ENCODE results near the gene TLL1.

Gene TLL1

GRCh38 chr4:165838575-165838974 lies 34.5 kb upstream of the TLL1 start:
- H3K79me1 ChIP-seq (ENCODE audit: low read length): no peaks in the 10 kb centered on the region
- no peak for DNase-seq
- WGBS (ENCODE audit: extremely low coverage, insufficient coverage, low lambda C conversion rate): no CpG with 5 or more reads among the region's 1 CpG
- no peak overlapping the region for H2AK5ac ChIP-seq (ENCODE audit: low read length)
- H4K5ac ChIP-seq (ENCODE audit: low read length): no peak overlapping the region
- H2BK120ac ChIP-seq (ENCODE audit: low read depth, low read length): no peak overlapping the region
- H3K36me3 ChIP-seq (ENCODE audit: control insufficient read depth, insufficient read depth, low read length): no peaks in the 10 kb centered on the region
- H3K27ac ChIP-seq (ENCODE audit: low read depth, low read length): no peak overlapping the region
- no peak overlapping the region for H3K4me2 ChIP-seq (ENCODE audit: low read length)
- H3K18ac ChIP-seq (ENCODE audit: low read length): no peak overlapping the region
- no peak overlapping the region for H3K23ac ChIP-seq (ENCODE audit: low read length)
- no peaks in the 10 kb centered on the region for H3K4me1 ChIP-seq (ENCODE audit: control insufficient read depth, low read depth, low read length)
- H2BK15ac ChIP-seq (replicated peaks; ENCODE audit: low read depth): no peak overlapping the region
- no peak overlapping the region for H3K4ac ChIP-seq (ENCODE audit: low read depth, low read length)
- no peak overlapping the region for H4K8ac ChIP-seq (ENCODE audit: low read depth, low read length)
- no peaks in the 10 kb centered on the region for H3K27me3 ChIP-seq (ENCODE audit: insufficient read depth, low read length, poor library complexity)
- H3K79me2 ChIP-seq (ENCODE audit: control insufficient read depth, insufficient read depth, low read length): no peaks in the 10 kb centered on the region
- no peak overlapping the region for H3K4me3 ChIP-seq (ENCODE audit: low read length)
- no peak overlapping the region for H3K9ac ChIP-seq (ENCODE audit: low read length)
- no peak overlapping the region for H3K56ac ChIP-seq (ENCODE audit: low read length)
- no peak overlapping the region for H2BK5ac ChIP-seq (ENCODE audit: low read length)

GRCh38 chr4:165839615-165840333 lies 33.3 kb upstream of the TLL1 start:
- H3K27me3 ChIP-seq (ENCODE audit: insufficient read depth, low read length, poor library complexity): no peaks in the 10 kb centered on the region
- WGBS (ENCODE audit: extremely low coverage, insufficient coverage, low lambda C conversion rate): no CpG with 5 or more reads among the region's 5 CpGs

GRCh38 chr4:165842684-165843083 lies 30.4 kb upstream of the TLL1 start:
- H2BK5ac ChIP-seq (ENCODE audit: low read length): no peak overlapping the region
- no peak overlapping the region for H4K8ac ChIP-seq (ENCODE audit: low read depth, low read length)
- no peak for DNase-seq
- no peaks in the 10 kb centered on the region for H3K79me2 ChIP-seq (ENCODE audit: control insufficient read depth, insufficient read depth, low read length)
- H3K56ac ChIP-seq (ENCODE audit: low read length): no peak overlapping the region
- H3K4me2 ChIP-seq (ENCODE audit: low read length): no peak overlapping the region
- no peak overlapping the region for H4K5ac ChIP-seq (ENCODE audit: low read length)
- no peaks in the 10 kb centered on the region for H3K4me1 ChIP-seq (ENCODE audit: control insufficient read depth, low read depth, low read length)
- no peak overlapping the region for H3K4ac ChIP-seq (ENCODE audit: low read depth, low read length)
- H2BK15ac ChIP-seq (replicated peaks; ENCODE audit: low read depth): no peak overlapping the region
- no peaks in the 10 kb centered on the region for H3K36me3 ChIP-seq (ENCODE audit: control insufficient read depth, insufficient read depth, low read length)
- H2BK120ac ChIP-seq (ENCODE audit: low read depth, low read length): no peak overlapping the region
- no peaks in the 10 kb centered on the region for H3K27me3 ChIP-seq (ENCODE audit: insufficient read depth, low read length, poor library complexity)
- no peak overlapping the region for H3K18ac ChIP-seq (ENCODE audit: low read length)
- no peak overlapping the region for H3K9ac ChIP-seq (ENCODE audit: low read length)
- H3K27ac ChIP-seq (ENCODE audit: low read depth, low read length): no peak overlapping the region
- no peak overlapping the region for H3K23ac ChIP-seq (ENCODE audit: low read length)
- H2AK5ac ChIP-seq (ENCODE audit: low read length): no peak overlapping the region
- H3K4me3 ChIP-seq (ENCODE audit: low read length): no peak overlapping the region
- H3K79me1 ChIP-seq (ENCODE audit: low read length): no peaks in the 10 kb centered on the region

More at GRCh38 chr4:165839615-165840333, 33.3 kb upstream of the TLL1 start:
- Histone ChIP-seq H2AK5ac (ENCODE audit: low read length) (no peak overlapping the region), H3K9ac (ENCODE audit: low read length) (no peak overlapping the region), H3K18ac (ENCODE audit: low read length) (no peak overlapping the region), H3K4ac (ENCODE audit: low read depth, low read length) (no peak overlapping the region), H3K79me1 (ENCODE audit: low read length) (no peaks in the 10 kb centered on the region), H3K79me2 (ENCODE audit: control insufficient read depth, insufficient read depth, low read length) (no peaks in the 10 kb centered on the region), H3K36me3 (ENCODE audit: control insufficient read depth, insufficient read depth, low read length) (no peaks in the 10 kb centered on the region), H3K23ac (ENCODE audit: low read length) (no peak overlapping the region), H3K4me3 (ENCODE audit: low read length) (no peak overlapping the region), H3K56ac (ENCODE audit: low read length) (no peak overlapping the region), H3K27ac (ENCODE audit: low read depth, low read length) (no peak overlapping the region), H4K8ac (ENCODE audit: low read depth, low read length) (no peak overlapping the region), H3K4me2 (ENCODE audit: low read length) (no peak overlapping the region), H2BK5ac (ENCODE audit: low read length) (no peak overlapping the region), H2BK15ac (replicated peaks; ENCODE audit: low read depth) (no peak overlapping the region), H4K5ac (ENCODE audit: low read length) (no peak overlapping the region), H2BK120ac (ENCODE audit: low read depth, low read length) (no peak overlapping the region), H3K4me1 (ENCODE audit: control insufficient read depth, low read depth, low read length) (no peaks in the 10 kb centered on the region)
- no peak for DNase-seq

- Histone ChIP-seq H3K27me3 (ENCODE audit: insufficient read depth, low read length, poor library complexity) (no peaks in the 10 kb centered on the region), H3K4me3 (ENCODE audit: low read length) (no peak overlapping the region), H2BK120ac (ENCODE audit: low read depth, low read length) (no peak overlapping the region), H3K9ac (ENCODE audit: low read length) (no peak overlapping the region), H4K8ac (ENCODE audit: low read depth, low read length) (no peak overlapping the region), H3K79me1 (ENCODE audit: low read length) (no peaks in the 10 kb centered on the region), H3K23ac (ENCODE audit: low read length) (no peak overlapping the region), H2BK5ac (ENCODE audit: low read length) (no peak overlapping the region), H3K56ac (ENCODE audit: low read length) (no peak overlapping the region), H3K4me2 (ENCODE audit: low read length) (no peak overlapping the region), H4K5ac (ENCODE audit: low read length) (no peak overlapping the region), H3K4ac (ENCODE audit: low read depth, low read length) (no peak overlapping the region), H3K4me1 (ENCODE audit: control insufficient read depth, low read depth, low read length) (no peaks in the 10 kb centered on the region), H3K18ac (ENCODE audit: low read length) (no peak overlapping the region), H3K36me3 (ENCODE audit: control insufficient read depth, insufficient read depth, low read length) (no peaks in the 10 kb centered on the region), H3K27ac (ENCODE audit: low read depth, low read length) (no peak overlapping the region), H2BK15ac (replicated peaks; ENCODE audit: low read depth) (no peak overlapping the region), H3K79me2 (ENCODE audit: control insufficient read depth, insufficient read depth, low read length) (no peaks in the 10 kb centered on the region), H2AK5ac (ENCODE audit: low read length) (no peak overlapping the region)
- WGBS (ENCODE audit: extremely low coverage, insufficient coverage, low lambda C conversion rate): no CpG with 5 or more reads among the region's 7 CpGs
- DNase-seq: no peak
Observed at GRCh38 chr4:165844161-165844560, 28.9 kb upstream of the TLL1 start.

- no peak overlapping the region for H3K27ac ChIP-seq (ENCODE audit: low read depth, low read length)
- H3K79me1 ChIP-seq (ENCODE audit: low read length): no peaks in the 10 kb centered on the region
- H3K4me2 ChIP-seq (ENCODE audit: low read length): no peak overlapping the region
- no peak overlapping the region for H3K18ac ChIP-seq (ENCODE audit: low read length)
- no peak overlapping the region for H4K5ac ChIP-seq (ENCODE audit: low read length)
- no peak overlapping the region for H3K4me3 ChIP-seq (ENCODE audit: low read length)
- no peak overlapping the region for H4K8ac ChIP-seq (ENCODE audit: low read depth, low read length)
- H2BK5ac ChIP-seq (ENCODE audit: low read length): no peak overlapping the region
- H2AK5ac ChIP-seq (ENCODE audit: low read length): no peak overlapping the region
- H2BK120ac ChIP-seq (ENCODE audit: low read depth, low read length): no peak overlapping the region
- H3K4ac ChIP-seq (ENCODE audit: low read depth, low read length): no peak overlapping the region
- WGBS (ENCODE audit: extremely low coverage, insufficient coverage, low lambda C conversion rate): no CpG with 5 or more reads among the region's 3 CpGs
- no peak overlapping the region for H3K23ac ChIP-seq (ENCODE audit: low read length)
- H3K56ac ChIP-seq (ENCODE audit: low read length): no peak overlapping the region
- no peak overlapping the region for H3K9ac ChIP-seq (ENCODE audit: low read length)
- no peak overlapping the region for H2BK15ac ChIP-seq (replicated peaks; ENCODE audit: low read depth)
- no peaks in the 10 kb centered on the region for H3K27me3 ChIP-seq (ENCODE audit: insufficient read depth, low read length, poor library complexity)
- no peaks in the 10 kb centered on the region for H3K4me1 ChIP-seq (ENCODE audit: control insufficient read depth, low read depth, low read length)
- no peaks in the 10 kb centered on the region for H3K36me3 ChIP-seq (ENCODE audit: control insufficient read depth, insufficient read depth, low read length)
- DNase-seq: no peak
- H3K79me2 ChIP-seq (ENCODE audit: control insufficient read depth, insufficient read depth, low read length): no peaks in the 10 kb centered on the region
Observed at GRCh38 chr4:165851256-165851655, 21.8 kb upstream of the TLL1 start.

- Histone ChIP-seq H3K4ac (ENCODE audit: low read depth, low read length) (no peak overlapping the region), H3K4me2 (ENCODE audit: low read length) (no peak overlapping the region), H3K27me3 (ENCODE audit: insufficient read depth, low read length, poor library complexity) (no peaks in the 10 kb centered on the region), H2AK5ac (ENCODE audit: low read length) (no peak overlapping the region), H3K56ac (ENCODE audit: low read length) (no peak overlapping the region), H2BK15ac (replicated peaks; ENCODE audit: low read depth) (no peak overlapping the region), H3K79me1 (ENCODE audit: low read length) (no peaks in the 10 kb centered on the region), H4K5ac (ENCODE audit: low read length) (no peak overlapping the region), H3K79me2 (ENCODE audit: control insufficient read depth, insufficient read depth, low read length) (no peaks in the 10 kb centered on the region), H2BK5ac (ENCODE audit: low read length) (no peak overlapping the region), H3K18ac (ENCODE audit: low read length) (no peak overlapping the region), H3K27ac (ENCODE audit: low read depth, low read length) (no peak overlapping the region), H3K4me1 (ENCODE audit: control insufficient read depth, low read depth, low read length) (no peaks in the 10 kb centered on the region), H3K36me3 (ENCODE audit: control insufficient read depth, insufficient read depth, low read length) (no peaks in the 10 kb centered on the region), H3K23ac (ENCODE audit: low read length) (no peak overlapping the region), H2BK120ac (ENCODE audit: low read depth, low read length) (no peak overlapping the region), H4K8ac (ENCODE audit: low read depth, low read length) (no peak overlapping the region), H3K4me3 (ENCODE audit: low read length) (no peak overlapping the region), H3K9ac (ENCODE audit: low read length) (no peak overlapping the region)
- DNase-seq: no peak
Observed at GRCh38 chr4:165855191-165855590, 17.8 kb upstream of the TLL1 start.
